GM19328 (cell line): ENCODE measurements around the gene CLIC5.
"Not testable (repeated sequence)": the region's sequence is repeated elsewhere in the genome, so short reads cannot be mapped to it uniquely, and the experiment has no call there.

Source experiments
- ATAC-seq: cut with Tn5 transposase; IDR thresholded peaks from one replicate; pipeline ENCODE4 v1.9.1; 2021; ENCODE audit warnings: mild to moderate bottlenecking, moderate library complexity; ENCODE audit not compliant: unreplicated experiment

CLIC5 gene

GRCh38 chr6:45929421-45930361, 86.0 kb downstream of the CLIC5 start:
- no peak for ATAC-seq

- ATAC-seq, result no peak
Observed at GRCh38 chr6:45928721-45929305, 86.8 kb downstream of the CLIC5 start.

GRCh38 chr6:45927421-45928320, 88.0 kb downstream of the CLIC5 start:
- no peak for ATAC-seq

- ATAC-seq, result not testable (repeated sequence)
Observed at GRCh38 chr6:45926423-45926822, 89.2 kb downstream of the CLIC5 start.

- ATAC-seq, result no peak
Observed at GRCh38 chr6:45924763-45925342, 90.8 kb downstream of the CLIC5 start.

- peak; percentile 49 for ATAC-seq
Observed at GRCh38 chr6:45923831-45924391, 91.7 kb downstream of the CLIC5 start.

GRCh38 chr6:45922728-45923351, 92.8 kb downstream of the CLIC5 start:
- no peak for ATAC-seq

GRCh38 chr6:45921691-45922281, 93.9 kb downstream of the CLIC5 start:
- no peak for ATAC-seq

GRCh38 chr6:45920819-45921511, 94.7 kb downstream of the CLIC5 start:
- no peak for ATAC-seq

- no peak for ATAC-seq
Observed at GRCh38 chr6:45917439-45917838, 98.2 kb downstream of the CLIC5 start.

GRCh38 chr6:45916692-45917091, 99.0 kb downstream of the CLIC5 start:
- no peak for ATAC-seq

- no peak for ATAC-seq
Observed at GRCh38 chr6:45915780-45916468, 99.7 kb downstream of the CLIC5 start.

- ATAC-seq, result no peak
Observed at GRCh38 chr6:45911691-45912090, 104.0 kb downstream of the CLIC5 start.

- ATAC-seq, result no peak
Observed at GRCh38 chr6:45903959-45904358, 111.7 kb downstream of the CLIC5 start.

- no peak for ATAC-seq
Observed at GRCh38 chr6:45902984-45903383, 112.7 kb downstream of the CLIC5 start.

GRCh38 chr6:45901767-45902650, 113.7 kb downstream of the CLIC5 start:
- ATAC-seq, result no peak
